HepG2 (cell line): ENCODE results near the gene NME4. TPM values are rescaled to one million over a fixed set of nuclear protein-coding genes. Genes with fewer than 3 reads are reported as not detected.

Experiments
- ATAC-seq: fragments of 200-7000 bp; cut with Tn5 transposase; 3 replicates; pipeline ENCODE4 v1.9.1; 2020; ENCODE audit warnings: mild to moderate bottlenecking, moderate library complexity
- BruUV-seq: library from RNA; stranded (reverse); fragments of 400-500 nt; replicated peaks from 2 replicates; lab custom pipeline; 2021; lab: Mats Ljungman, UMichigan
- CTCF ChIA-PET: fragments of 300-600 bp; formaldehyde crosslinking; extraction: SDS; loops from one replicate; lab custom pipeline; 2021; ENCODE audit warnings: low total read pairs, inconsistent platforms, low intra/inter-chr PET ratio; lab: Yijun Ruan, JAX
- POLR2A ChIA-PET: fragments of 350-600 bp; sonication (Branson Sonifier 250); formaldehyde crosslinking; loops from one replicate; lab custom pipeline; 2020; ENCODE audit warnings: antibody characterized with exemption, inconsistent platforms; lab: Yijun Ruan, JAX
- DNase-seq: peaks from one replicate; pipeline ENCODE4 v3.0.0-alpha.2; 2015; ENCODE audit warnings: low spot score
- FAIRE-seq: peaks from 3 replicates; lab custom pipeline; 2011; peaks lifted over from hg19 to GRCh38; lab: Jason Lieb, UNC
- H2AFZ ChIP-seq: one replicate; pipeline ENCODE4 v1.6.1; 2011; ENCODE audit warnings: low read length, inconsistent platforms
- H3K27ac ChIP-seq: fragments of 300-600 bp; 3 replicates; pipeline ENCODE4 v1.8.0; 2011; ENCODE audit warnings: mixed run types, mild to moderate bottlenecking, mixed read lengths, low read length, inconsistent platforms; ENCODE audit not compliant: insufficient read depth; ENCODE audit errors: extremely low read length
- H3K27me3 ChIP-seq, 2 experiments: fragments of 200-600 bp in 1 of 2; 2 replicates in 1 of 2; 3 replicates in 1 of 2; pipeline versions ENCODE4 v1.6.0 to v1.8.0; 2011; ENCODE audit warnings: low read length in 2 of 2, mild to moderate bottlenecking in 2 of 2, moderate library complexity in 2 of 2, inconsistent platforms in 1 of 2; ENCODE audit not compliant: insufficient read depth in 2 of 2, control insufficient read depth in 1 of 2
- H3K36me3 ChIP-seq, 2 experiments: fragments of 200-600 bp in 1 of 2; replicated peaks in 1 of 2; 2 replicates in 1 of 2; 3 replicates in 1 of 2; pipeline versions ENCODE4 v1.5.1 to v1.8.0; 2011; ENCODE audit warnings: low read length in 2 of 2, inconsistent platforms in 1 of 2; ENCODE audit not compliant: insufficient read depth in 2 of 2, control insufficient read depth in 1 of 2
- H3K4me1 ChIP-seq: 2 replicates; pipeline ENCODE4 v1.5.1; 2012; ENCODE audit warnings: low read length, inconsistent platforms; ENCODE audit not compliant: insufficient read depth
- H3K4me2 ChIP-seq: 2 replicates; pipeline ENCODE4 v1.6.0; 2011; ENCODE audit warnings: low read depth, low read length, inconsistent platforms
- H3K4me3 ChIP-seq, 3 experiments: fragments of 200-600 bp in 1 of 3; sonication (generic), shearing (Covaris generic) in 1 of 3; replicated peaks in 1 of 3; 2 replicates each; pipeline ENCODE4 v1.5.1; 2011 to 2016; ENCODE audit warnings: low read length in 3 of 3, inconsistent platforms in 2 of 3, low read depth in 2 of 3, mild to moderate bottlenecking in 2 of 3, control low read depth in 1 of 3, mixed read lengths in 1 of 3; ENCODE audit not compliant: insufficient read depth in 1 of 3
- H3K79me2 ChIP-seq: one replicate; pipeline ENCODE4 v1.6.1; 2011; ENCODE audit warnings: low read length, inconsistent platforms; ENCODE audit not compliant: insufficient read depth
- H3K9ac ChIP-seq: 2 replicates; pipeline ENCODE4 v1.6.0; 2011; ENCODE audit warnings: mild to moderate bottlenecking, low read depth, low read length, inconsistent platforms; ENCODE audit not compliant: insufficient read depth
- H3K9me3 ChIP-seq: 2 replicates; pipeline ENCODE4 v1.5.1; 2012; ENCODE audit warnings: mild to moderate bottlenecking, low read length
- H4K20me1 ChIP-seq: 2 replicates; pipeline ENCODE4 v1.6.0; 2011; ENCODE audit warnings: inconsistent platforms, mild to moderate bottlenecking, low read length, moderate library complexity; ENCODE audit not compliant: insufficient read depth
- MLX ChIP-seq: IDR thresholded peaks from 2 replicates; pipeline ENCODE4 v1.6.1; 2016
- NR3C1 ChIP-seq: sonication (generic); formaldehyde crosslinking; IDR thresholded peaks from 2 replicates; pipeline ENCODE4 v1.4.0; 2020; ENCODE audit warnings: missing genetic modification reagents
- STAT5B ChIP-seq: sonication (generic); formaldehyde crosslinking; IDR thresholded peaks from 2 replicates; pipeline ENCODE4 v1.4.0; 2020; ENCODE audit warnings: missing genetic modification reagents
- ZBTB3 ChIP-seq: sonication (generic); formaldehyde crosslinking; IDR thresholded peaks from 2 replicates; pipeline ENCODE4 v1.4.0; 2020; ENCODE audit warnings: low read depth, mild to moderate bottlenecking, moderate library complexity, missing genetic modification reagents, borderline replicate concordance
- ZBTB33 ChIP-seq: sonication (generic); formaldehyde crosslinking; IDR thresholded peaks from 2 replicates; pipeline ENCODE4 v1.4.0; 2020; ENCODE audit warnings: missing genetic modification reagents
- ZBTB44 ChIP-seq: sonication (generic); formaldehyde crosslinking; IDR thresholded peaks from 2 replicates; pipeline ENCODE4 v1.4.0; 2020; ENCODE audit warnings: missing genetic modification reagents
- ZFP90 ChIP-seq: sonication (generic); formaldehyde crosslinking; IDR thresholded peaks from 2 replicates; pipeline ENCODE4 v1.8.0; 2022; ENCODE audit warnings: missing genetic modification reagents, mild to moderate bottlenecking, inconsistent platforms, borderline replicate concordance
- ZKSCAN8 ChIP-seq: IDR thresholded peaks from 2 replicates; pipeline ENCODE4 v1.6.1; 2016; ENCODE audit warnings: borderline replicate concordance, missing genetic modification reagents, missing compliant biosample characterization
- ZNF101 ChIP-seq: sonication (generic); formaldehyde crosslinking; IDR thresholded peaks from 2 replicates; pipeline ENCODE4 v1.4.0; 2020; ENCODE audit warnings: mild to moderate bottlenecking, low read depth, missing genetic modification reagents, borderline replicate concordance
- ZNF557 ChIP-seq: sonication (generic); formaldehyde crosslinking; IDR thresholded peaks from 2 replicates; pipeline ENCODE4 v1.4.0; 2020; ENCODE audit warnings: missing genetic modification reagents
- WGBS: methylation state at CpG from one replicate; pipeline ENCODE4 v1.1.6; 2017; ENCODE audit warnings: low lambda C conversion rate; 5-methylcytosine and 5-hydroxymethylcytosine counted together
- in situ Hi-C: cut with HindIII; loops from 2 replicates; pipeline ENCODE4 v1.10.0; 2017; ENCODE audit warnings: low pct_unique_long_range_greater_than_20kb; ENCODE audit not compliant: extremely low pct_ligation_motif_present
- intact Hi-C: fragments of 100-400 bp; cut with micrococcal nuclease; formaldehyde crosslinking; loops from one replicate; pipeline ENCODE4 v1.10.0; 2022; ENCODE audit not compliant: unreplicated experiment
- polyA plus RNA-seq, 8 experiments: library from polyadenylated mRNA; depleted of rRNA in 3 of 8; stranded (reverse) in 7 of 8; unstranded in 1 of 8; fragments of >200 nt; fragmentation: Illumina TruSeq in 4 of 8; extraction: Trizol in 4 of 8; gene quantifications; 2 replicates each; pipeline versions ENCODE4 v1.2.1 to v1.2.3, GENCODE V29; 2011 to 2016; ENCODE audit warnings: low read depth in 4 of 8, missing spikeins in 1 of 8, mixed read lengths in 1 of 8; ENCODE audit not compliant: insufficient read depth in 1 of 8
- total RNA-seq, 5 experiments: library from RNA; depleted of rRNA; stranded (reverse); fragments of >200 nt; fragmentation: Illumina TruSeq; extraction: Trizol; gene quantifications; 2 replicates each; pipeline ENCODE4 v1.2.3, GENCODE V29; 2016; ENCODE audit warnings: low read depth in 1 of 5
- TF ChIP-seq, protein P1 (sequence below): sonication (generic); formaldehyde crosslinking; IDR thresholded peaks from 2 replicates; pipeline ENCODE4 v1.4.0; 2020; ENCODE audit warnings: missing genetic modification reagents

The NME4 gene
- total and polyA plus RNA-seq, 2 of the 13 experiments (the other 11 are each of a cell fraction or from before 2014, with no cell fraction given), result 121 to 263 TPM

DNA sequence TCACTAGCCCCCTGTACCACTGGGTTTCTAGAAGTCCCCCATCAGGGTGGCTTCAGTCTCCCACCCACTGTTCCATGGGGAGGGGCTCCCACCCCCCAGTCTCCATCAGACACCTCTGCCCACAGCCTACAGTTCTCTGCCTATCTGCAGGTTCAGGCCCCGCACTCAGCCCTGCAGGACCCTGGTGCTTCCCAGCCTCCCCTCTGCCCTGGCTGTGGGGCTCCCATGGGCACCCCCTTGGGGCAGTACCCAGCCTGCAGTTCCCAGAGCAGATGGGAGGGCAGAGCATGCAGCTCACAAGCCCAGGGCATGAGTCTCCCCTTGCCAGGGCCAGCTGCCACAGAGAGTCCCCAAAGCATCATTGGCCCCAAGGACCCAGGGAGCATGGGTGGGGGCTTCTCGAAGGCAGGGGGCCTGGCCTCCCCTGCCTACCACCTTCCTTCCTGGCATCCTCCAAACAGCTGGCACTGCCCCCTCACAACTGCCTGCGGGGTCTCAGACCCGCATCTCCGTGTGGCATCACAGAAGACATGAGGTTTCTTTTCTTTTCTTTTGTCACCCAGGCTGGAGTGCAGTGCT is 23.9 kb upstream of the NME4 start:
- DNase-seq, result no peak
- no peaks in the 10 kb centered on the region for H3K27me3 ChIP-seq
- no peak overlapping the region for H3K4me2 ChIP-seq
- peaks cover 19 to 35% of the 10 kb centered on the region in 2 experiments; a peak in 4 of 5 replicates for H3K36me3 ChIP-seq
- peaks cover 18% of the 10 kb centered on the region for H3K4me1 ChIP-seq
- BruUV-seq, result no TSS peak
- no peaks in the 10 kb centered on the region for H4K20me1 ChIP-seq
- ATAC-seq, result no peak
- no peaks in the 10 kb centered on the region for H3K9me3 ChIP-seq
- in situ Hi-C loops, result no loop called here
- no peak overlapping the region for H3K9ac ChIP-seq
- no peak overlapping the region for H2AFZ ChIP-seq
- no peak overlapping the region for H3K27ac ChIP-seq
- intact Hi-C loops, result no loop called here
- peaks cover 6% of the 10 kb centered on the region for H3K79me2 ChIP-seq
- no peak overlapping the region for H3K4me3 ChIP-seq
- no peak for FAIRE-seq
- TF ChIP-seq STAT5B (CRISPR knock-in tag) (no peak), ZBTB33 (CRISPR knock-in tag) (no peak), ZNF101 (CRISPR knock-in tag) (no peak), MLX (no peak), NR3C1 (CRISPR knock-in tag) (no peak), ZBTB44 (no peak), ZNF557 (CRISPR knock-in tag) (no peak), ZFP90 (CRISPR knock-in tag) (no peak), ZKSCAN8 (CRISPR knock-in tag) (no peak), ZBTB3 (no peak)
- TF ChIP-seq, protein P1, sequence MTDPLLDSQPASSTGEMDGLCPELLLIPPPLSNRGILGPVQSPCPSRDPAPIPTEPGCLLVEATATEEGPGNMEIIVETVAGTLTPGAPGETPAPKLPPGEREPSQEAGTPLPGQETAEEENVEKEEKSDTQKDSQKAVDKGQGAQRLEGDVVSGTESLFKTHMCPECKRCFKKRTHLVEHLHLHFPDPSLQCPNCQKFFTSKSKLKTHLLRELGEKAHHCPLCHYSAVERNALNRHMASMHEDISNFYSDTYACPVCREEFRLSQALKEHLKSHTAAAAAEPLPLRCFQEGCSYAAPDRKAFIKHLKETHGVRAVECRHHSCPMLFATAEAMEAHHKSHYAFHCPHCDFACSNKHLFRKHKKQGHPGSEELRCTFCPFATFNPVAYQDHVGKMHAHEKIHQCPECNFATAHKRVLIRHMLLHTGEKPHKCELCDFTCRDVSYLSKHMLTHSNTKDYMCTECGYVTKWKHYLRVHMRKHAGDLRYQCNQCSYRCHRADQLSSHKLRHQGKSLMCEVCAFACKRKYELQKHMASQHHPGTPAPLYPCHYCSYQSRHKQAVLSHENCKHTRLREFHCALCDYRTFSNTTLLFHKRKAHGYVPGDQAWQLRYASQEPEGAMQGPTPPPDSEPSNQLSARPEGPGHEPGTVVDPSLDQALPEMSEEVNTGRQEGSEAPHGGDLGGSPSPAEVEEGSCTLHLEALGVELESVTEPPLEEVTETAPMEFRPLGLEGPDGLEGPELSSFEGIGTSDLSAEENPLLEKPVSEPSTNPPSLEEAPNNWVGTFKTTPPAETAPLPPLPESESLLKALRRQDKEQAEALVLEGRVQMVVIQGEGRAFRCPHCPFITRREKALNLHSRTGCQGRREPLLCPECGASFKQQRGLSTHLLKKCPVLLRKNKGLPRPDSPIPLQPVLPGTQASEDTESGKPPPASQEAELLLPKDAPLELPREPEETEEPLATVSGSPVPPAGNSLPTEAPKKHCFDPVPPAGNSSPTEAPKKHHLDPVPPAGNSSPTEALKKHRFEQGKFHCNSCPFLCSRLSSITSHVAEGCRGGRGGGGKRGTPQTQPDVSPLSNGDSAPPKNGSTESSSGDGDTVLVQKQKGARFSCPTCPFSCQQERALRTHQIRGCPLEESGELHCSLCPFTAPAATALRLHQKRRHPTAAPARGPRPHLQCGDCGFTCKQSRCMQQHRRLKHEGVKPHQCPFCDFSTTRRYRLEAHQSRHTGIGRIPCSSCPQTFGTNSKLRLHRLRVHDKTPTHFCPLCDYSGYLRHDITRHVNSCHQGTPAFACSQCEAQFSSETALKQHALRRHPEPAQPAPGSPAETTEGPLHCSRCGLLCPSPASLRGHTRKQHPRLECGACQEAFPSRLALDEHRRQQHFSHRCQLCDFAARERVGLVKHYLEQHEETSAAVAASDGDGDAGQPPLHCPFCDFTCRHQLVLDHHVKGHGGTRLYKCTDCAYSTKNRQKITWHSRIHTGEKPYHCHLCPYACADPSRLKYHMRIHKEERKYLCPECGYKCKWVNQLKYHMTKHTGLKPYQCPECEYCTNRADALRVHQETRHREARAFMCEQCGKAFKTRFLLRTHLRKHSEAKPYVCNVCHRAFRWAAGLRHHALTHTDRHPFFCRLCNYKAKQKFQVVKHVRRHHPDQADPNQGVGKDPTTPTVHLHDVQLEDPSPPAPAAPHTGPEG (CRISPR knock-in tag), result no peak
- 100% methylated on average over 4 of the region's 5 CpGs for WGBS
- CTCF ChIA-PET, result no interaction called here
- POLR2A ChIA-PET, result no interaction called here
